Cortex of kidney (tissue), 1 donor: ENCODE measurements around the gene BMP8A.
"Not testable (repeated sequence)": the region's sequence is repeated elsewhere in the genome, so short reads cannot be mapped to it uniquely, and the experiment has no call there.

Experiments
- DNase-seq: peaks from one replicate; lab custom pipeline; 2025; lab: John Stamatoyannopoulos, UW

Gene BMP8A

DNA sequence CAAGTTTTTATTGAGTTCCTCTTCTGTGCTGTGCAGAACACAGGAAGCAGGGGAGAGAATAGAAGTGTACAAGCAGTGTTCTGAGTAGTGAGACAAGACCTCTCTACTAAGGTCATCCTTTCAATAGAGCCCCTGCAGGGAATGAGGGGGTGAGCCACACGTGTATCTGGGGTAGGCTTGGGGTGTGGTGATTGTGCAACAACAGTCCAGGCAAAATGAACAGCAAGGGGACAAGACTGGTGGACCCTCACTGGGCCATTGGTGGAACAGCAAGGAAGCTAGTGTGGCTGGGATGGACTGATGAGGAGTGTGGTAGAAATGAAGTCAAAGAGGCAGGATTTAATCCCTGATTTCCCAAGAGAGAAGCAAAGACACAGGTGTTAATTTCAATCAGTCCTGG, 8.2 kb upstream of the BMP8A start:
- DNase-seq = no peak

DNA sequence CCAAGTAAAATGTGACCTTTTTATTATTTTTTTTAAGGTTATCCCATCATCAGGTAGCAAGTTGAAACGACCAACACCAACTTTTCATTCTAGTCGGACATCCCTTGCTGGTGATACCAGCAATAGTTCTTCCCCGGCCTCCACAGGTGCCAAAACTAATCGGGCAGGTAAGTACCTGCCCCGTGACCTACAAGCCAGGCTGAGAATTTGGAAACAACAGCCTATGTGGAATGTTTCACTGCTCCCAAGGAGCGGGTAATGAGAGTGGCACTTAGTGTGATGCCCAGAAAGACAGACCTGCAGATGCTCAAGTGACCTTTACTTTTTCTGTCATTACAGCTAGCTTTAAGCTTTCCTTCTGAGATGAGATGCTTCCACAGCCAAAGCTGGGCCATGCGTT, 6.9 kb upstream of the BMP8A start:
- no peak for DNase-seq

DNA sequence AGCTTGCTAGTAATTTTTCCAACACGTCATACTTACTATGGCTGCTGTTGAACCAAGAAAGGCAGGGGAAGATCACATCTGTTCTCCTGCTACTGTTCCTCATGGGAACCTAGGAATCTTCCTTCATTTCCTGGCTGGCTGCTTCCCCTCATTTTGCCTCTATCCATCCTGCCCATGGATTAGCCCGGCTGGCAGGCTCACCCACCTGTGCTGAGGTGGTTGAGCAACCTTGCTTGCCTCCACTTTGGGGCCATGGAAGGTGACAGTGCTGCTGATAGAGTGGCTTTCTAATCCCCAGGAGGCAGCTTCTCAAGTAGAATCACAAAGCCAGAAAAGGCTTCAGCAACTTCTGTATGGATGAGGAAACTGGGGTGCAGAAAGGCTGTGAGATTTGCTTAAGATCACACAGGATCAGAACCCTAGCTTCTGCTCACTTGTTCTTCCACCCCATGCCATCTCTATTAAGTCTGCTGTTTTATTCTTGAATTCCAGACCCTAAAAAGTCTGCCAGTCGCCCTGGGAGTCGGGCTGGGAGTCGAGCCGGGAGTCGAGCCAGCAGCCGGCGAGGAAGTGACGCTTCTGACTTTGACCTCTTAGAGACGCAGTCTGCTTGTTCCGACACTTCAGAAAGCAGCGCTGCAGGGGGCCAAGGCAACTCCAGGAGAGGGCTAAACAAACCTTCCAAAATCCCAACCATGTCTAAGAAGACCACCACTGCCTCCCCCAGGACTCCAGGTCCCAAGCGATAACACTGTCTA, 6.2 kb upstream of the BMP8A start:
- DNase-seq = no peak

DNA sequence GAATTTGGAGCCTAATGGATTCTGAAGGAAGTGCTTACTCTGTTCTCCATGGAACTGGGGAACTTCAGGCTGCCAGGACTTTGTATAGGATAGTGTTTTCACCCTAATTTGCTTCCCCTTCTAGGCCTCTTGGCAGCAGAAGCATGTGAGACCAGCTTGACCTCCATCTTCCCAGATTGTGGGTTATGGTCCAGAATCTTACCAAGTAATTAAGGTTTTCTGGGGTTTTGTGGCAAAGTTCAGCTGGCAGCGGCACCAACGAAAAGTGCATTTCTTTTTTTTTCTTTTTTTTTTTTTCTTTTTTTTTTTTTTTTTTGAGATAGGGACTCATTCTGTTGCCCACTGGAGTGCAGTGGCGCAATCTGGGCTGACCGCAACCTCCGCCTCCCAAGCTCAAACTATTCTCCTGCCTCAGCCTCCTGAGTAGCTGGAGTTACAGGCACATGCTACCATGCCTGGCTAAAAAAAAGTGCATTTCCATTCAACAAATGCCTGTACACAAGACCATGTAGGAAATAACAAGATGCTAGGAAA, 3.4 kb upstream of the BMP8A start:
- DNase-seq = no peak

DNA sequence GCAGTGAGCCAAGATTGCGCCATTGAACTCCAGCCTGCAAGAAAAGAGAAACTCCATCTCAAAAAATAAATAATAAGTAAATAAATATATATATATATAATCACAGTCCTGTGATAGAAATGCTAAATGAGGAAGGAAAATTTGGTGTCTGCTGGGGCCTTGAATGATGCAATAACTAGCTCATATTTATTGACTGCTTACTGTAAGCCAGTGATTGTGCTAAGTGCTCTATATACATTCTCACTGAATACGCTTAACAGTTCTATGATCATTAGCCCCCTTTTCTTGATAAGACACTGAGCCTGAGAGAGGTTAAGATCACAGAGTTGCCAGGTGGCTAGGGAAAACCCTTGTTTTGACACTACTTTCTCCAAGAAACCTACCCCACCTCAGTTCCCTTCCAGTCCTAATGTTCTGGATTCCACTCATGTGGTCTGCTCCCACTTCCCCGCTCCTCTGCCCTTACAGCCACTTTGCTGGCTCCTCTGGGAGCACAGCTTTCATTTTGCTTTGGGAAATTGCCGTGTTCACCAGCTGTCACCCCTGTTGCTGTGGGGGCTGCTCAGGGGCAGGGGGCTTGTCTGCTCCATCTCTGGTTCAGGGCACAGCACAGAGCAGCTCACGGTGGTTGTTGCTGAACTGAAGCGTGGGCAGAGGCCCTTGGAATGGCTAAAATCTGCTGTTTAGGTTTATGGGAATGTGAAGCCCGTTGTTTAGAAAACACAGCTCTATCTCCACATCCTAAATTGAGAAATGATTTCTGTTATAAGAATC, 2.5 kb upstream of the BMP8A start:
- no peak for DNase-seq

DNA sequence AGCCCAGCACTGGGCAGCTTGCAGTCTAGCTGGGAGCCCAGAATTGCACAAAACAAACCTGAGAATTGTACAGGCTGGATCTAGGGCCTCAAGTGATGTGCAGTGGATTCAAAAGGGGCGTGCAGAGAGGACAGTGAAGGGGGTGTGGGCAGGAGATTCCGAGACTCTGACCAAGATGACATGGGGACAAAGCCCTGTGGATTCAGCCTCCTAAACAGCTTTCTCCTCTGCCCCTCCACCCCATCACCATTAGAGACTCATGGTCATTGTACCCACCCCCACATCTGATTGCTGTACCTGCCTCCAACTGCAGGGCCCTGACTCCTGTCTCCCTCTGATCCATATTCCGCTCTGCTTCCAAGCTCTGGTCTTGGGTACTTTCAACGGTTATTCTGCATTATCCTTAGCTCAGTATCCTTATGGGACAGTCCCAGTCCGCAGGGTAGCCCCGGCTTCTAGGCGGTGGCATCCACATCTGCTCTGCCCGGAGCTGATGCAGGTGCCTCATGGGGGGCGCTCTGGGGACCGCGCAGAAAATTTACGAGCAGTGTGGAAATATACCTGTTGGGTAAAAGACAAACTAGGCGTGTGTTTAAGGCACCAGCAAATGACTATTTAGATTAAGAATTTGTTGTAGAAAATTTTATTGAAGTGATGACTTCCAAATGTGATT, 1.7 kb upstream of the BMP8A start:
- DNase-seq = no peak

DNA sequence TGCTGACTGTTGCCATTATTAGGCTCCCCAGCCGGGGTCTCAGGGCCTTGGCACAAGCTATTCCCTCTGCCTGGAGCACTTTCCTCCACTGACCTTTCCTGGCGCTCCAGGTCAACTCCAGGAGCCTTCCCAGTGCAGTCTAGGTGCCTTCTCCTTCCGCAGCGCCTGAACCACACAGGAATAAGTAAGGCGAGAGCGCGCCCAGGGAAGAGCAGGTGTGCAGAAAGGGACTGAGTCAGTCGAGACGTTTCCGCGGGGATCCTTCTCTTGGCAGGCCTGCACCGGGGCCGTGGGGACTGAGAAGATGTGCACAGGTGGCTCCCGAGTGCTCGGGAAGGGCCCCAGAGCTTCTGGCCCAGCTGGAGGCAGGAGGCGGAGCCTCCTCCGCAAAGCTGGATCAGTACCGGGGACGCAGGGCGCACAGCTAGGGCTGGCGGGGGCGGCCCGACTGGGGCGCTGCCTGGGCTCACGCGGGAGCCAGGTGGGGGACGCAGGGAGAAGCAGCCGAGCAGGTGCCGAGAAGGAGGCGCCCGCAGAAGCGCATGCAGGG, 765 bp upstream of the BMP8A start:
- DNase-seq = no peak

DNA sequence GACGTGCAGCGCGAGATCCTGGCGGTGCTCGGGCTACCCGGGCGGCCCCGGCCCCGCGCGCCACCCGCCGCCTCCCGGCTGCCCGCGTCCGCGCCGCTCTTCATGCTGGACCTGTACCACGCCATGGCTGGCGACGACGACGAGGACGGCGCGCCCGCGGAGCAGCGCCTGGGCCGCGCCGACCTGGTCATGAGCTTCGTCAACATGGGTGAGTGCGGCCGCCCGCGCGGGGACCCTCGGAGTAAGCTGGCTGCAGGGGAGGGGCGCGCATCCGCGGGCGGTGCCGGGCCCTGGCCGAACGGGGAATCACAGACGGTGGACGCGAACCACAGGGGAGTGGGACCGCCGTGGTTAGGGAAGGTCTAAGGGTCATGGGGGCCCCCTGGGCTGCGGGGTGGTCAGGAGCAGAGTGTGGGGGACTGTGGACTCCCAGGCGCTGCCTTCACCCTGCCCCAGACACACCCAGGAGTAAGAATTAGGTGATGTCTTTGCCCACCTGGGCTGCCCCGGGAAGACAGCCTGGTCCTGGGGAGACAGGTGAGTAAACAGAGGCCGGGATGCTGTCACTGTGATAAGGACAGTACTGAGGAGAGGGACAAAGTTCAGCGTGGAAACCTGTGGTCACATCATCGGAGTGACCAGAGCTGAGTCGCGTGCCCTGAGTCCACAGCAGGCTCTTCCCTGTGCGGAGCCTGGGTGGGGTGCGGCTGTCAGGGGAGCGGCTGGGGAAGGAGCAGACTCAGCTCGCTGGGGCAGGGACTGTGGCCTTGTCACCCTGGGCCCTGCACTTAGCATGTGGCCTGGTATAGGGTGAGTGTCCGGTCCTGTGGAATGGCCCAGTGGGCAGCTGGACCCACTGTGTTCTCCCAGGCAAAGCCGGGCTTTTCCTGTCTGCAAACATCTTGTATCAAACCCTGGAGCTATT, 944 bp downstream of the BMP8A start:
- not testable (repeated sequence) for DNase-seq

DNA sequence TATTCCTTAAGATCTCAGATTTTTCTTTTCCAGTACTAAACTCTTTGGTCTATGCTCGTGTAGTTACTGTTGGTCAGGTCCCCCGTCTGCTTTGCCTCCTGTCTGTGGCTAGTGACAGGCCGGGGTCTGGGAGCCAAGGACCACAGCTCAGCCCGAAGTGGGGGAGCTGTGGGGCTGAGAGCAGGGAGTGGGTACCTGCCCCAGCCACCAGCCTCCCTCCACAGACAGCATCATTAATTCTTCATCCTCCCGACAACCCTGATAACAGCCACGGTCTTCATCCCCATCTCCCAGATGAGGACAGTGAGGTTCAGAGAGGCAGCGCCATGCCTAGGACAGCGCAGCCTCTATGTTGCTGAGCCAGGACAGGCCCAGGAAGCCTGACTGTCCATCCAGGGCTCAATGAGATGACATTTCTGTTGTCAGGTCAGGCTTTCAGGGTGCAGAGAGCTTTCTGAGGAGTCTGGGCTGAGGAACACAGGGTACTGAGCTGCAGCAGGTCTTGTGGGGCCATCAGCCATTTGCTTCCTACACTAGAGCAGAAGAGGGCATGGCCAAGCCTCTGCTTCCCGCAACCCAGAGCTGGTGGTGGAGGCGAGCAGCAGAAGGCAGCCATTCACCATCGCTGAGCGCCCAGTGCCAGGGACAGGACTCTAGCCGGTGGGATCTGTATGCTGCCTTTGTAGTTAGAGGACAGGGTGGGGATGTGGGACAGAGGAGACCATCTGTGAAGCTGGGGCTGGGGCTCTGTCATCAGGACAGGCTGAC, 1.8 kb downstream of the BMP8A start:
- DNase-seq = not testable (repeated sequence)

DNA sequence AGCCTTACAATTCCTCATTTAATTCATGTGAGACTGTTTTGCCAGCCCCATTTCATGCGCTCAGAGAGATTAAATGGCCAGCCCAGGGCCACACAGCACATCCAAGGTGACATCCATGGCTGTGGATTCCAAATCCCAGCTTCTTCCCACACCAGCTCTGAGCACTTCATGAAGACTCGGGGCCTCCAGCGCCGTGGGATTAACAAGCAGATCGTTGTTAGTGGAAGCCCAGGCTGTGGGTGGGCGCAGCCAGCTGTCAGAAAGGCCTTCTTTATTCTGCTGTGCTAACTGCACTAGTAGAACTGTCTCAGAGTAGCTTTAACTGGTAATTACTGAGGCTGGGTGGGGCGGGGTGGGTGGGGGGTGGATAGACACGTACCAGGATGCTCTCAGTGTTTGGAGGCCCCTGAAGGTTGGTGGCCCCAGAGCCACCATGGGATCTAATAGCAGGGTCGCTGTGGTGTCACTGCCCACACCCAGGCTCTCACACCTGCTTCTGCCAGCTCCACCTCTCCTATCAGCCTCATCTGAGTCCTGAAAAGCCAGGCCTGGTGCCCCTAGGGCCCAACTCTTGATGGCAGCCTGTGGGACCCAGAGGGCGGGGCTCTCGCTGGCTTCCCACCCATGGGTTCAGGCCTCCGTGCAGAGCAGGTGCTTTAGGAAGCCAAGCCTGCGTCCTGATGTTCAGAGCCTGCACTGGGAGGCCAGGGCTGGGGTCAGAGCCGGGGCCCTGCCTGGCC, 3.4 kb downstream of the BMP8A start:
- no peak for DNase-seq

DNA sequence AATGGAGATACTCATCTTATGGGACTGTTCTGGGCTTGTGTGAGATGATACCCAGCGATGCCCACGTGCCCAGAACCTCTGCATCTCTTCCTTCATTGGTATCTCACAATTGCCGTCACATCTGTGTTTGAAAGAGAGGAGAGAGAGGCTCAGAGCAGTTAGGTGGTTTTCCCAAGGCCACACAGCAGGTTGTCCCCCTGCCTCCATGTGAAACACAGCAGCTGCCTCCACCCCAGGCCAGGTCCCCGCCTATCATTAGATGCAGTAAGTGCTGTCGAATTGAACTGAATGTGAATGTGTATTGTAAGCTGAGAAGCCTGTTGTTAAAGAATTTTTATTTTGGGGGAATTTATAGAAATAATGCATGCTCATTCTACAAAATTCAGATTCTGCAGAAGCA, 5.1 kb downstream of the BMP8A start:
- not testable (repeated sequence) for DNase-seq

DNA sequence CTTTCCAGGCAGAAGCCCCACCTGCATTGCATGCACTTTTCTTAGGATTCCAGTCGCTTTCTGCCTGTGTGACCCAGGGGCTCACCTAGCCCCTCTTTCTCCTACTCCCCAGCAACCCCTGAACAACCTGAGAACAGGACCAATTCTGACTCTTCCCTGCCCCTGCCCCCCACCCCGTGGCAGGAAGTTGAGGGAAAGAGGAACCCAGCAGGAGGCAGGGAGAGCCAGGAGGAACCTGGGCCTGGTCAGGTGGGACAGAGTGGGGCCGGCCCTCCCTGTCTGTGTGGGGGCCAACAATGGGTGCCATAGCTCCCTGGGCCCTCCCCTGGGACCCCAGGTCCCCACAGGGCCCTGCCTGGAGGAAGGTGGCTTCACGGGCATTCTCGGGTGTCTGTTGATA, 6.1 kb downstream of the BMP8A start:
- no peak for DNase-seq

DNA sequence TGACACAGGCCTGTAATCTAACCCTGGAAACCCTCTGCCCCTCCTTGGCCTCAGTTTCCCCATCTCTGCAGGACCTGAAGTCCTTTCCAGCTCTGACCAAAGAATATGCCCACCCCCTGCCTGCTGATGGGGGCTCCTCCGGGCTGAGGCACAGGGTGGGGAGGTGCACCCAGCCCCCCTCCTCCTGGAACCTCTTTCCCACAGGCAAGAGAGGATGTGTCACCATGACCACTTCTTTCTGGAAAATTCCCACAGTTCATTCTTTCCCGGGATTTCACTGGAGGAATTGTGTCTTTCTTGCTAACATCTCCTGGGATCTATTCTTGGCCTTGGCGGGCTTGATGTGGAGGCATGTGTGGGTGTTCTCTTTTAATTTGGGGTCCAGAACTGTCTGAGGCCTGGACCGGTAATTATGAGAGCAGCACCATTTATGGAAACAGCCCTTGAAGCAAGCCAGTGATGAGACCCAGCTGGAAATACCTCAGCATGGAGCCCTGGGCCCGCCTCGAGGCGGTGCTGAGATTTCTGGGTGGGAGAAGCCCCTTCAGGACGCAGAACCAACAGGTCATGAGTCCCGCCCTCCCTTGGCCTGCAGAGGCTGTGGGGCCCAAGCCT, 6.8 kb downstream of the BMP8A start:
- DNase-seq = not testable (repeated sequence)

DNA sequence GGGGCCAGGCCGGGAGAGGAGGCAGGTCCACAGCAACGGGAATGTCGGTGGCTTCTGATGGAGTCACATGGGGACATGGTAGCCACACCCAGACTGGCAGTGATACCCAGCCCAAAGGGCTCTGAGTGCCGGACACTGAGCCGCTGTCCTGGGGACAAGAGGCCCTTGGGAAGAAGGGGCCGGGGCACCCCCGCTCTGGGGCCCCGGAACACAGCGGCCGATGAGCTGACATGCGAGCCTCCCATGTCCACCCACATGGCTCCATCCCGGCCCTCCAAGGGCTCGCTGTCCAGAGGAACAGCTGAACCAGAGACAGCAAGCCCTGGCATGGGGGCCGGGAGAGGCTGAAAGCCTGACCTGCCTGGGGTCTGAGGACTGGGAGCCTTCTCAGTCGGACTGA, 7.4 kb downstream of the BMP8A start:
- not testable (repeated sequence) for DNase-seq

DNA sequence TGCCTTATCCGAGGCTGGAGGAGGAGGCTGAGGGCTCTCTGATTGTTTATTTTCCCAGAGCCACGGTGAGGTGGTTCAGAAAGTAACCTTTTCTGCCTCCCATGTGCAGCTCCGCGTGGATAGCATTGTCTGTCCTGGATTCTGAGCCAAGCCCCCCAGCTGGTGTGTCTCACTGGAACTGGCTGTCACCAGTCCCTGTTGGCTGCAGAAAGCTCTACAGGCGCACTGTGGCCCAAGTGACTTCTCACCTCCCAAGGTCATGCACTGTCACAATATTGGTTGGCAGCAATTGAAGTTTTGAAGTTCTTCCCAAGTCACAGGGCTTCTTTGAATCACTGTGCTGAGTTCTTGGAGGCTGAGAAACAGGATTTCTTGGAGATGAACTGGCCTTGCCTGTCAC, 8.2 kb downstream of the BMP8A start:
- no peak for DNase-seq

DNA sequence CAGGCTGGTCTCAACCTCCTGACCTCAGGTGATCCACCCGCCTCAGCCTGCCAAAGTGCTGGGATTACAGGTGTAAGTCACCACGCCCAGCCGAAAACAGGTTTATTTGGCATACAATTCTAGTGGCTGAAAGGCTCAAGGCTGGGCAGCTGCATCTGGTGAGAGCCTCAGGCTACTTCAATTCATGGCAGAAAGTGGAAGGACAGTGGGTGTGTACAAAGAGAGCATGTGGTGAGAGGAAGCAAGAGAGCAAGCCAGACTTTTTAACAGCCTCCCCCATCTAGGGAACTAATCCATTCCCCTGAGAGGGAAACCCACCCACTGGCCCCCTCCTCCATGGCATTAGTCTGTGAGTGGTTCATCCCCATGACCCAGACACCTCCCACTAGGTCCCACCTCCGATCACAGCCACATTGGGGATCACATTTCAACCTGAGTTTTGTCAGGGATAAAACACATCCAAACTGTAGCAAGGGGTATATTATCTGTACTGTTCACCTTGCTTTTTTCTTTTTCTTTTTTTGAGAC, 9.5 kb downstream of the BMP8A start:
- DNase-seq = no peak

DNA sequence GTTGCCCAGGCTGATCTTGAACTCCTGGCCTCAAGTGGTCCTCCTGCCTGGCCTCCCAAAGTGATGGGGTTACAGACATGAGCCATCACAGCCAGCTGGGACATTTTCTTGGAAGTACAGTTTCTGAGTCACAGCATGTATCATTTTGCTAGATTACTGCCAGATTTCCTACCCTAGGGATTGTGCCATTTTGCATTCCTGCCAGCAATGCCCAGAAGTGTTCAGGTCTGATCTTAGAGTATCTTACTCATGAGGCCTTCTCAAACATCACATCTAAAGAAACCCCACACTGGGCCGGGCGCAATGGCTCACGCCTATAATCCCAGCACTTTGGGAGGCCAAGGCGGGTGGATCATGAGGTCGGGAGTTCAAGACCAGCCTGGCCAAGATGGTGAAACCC, 10.2 kb downstream of the BMP8A start:
- no peak for DNase-seq

DNA sequence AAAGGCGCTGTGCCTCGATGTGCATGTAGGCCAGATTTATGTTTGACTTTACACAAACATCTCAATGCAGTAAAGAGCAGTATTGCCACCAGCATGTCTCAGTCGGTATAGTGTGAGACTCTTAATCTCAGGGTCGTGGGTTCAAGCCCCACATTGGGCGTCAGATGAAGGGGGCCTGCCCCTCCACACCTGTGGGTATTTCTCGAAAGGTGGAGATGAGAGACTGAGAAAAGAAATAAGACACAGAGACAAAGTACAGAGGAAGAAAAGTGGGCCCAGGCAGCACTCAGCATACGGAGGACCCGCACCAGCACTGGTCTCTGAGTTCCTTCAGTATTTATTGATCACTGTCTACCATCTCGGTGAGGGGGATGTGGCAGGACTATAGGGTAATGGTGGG, 13.0 kb downstream of the BMP8A start:
- not testable (repeated sequence) for DNase-seq

DNA sequence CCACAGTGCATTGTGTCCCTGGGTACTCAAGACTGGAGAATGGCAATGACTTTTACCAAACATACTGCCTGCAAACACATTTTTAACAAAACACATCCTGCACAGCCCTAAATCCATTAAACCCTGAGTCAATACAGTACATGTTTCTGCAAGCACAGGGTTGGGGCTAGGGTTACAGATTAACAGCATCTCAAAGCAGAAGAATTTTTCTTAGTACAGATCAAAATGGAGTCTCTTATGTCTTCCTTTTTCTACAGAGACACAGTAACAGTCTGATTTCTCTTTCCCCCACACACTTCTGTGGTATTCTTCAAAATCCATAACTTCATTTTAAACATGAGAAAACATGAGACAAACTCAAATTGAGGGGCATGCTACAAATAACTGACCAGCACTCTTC, 13.9 kb downstream of the BMP8A start:
- no peak for DNase-seq
